ENCODE measurements around the gene RAD9B.
"Not testable (repeated sequence)": the region's sequence is repeated elsewhere in the genome, so short reads cannot be mapped to it uniquely, and the experiment has no call there.

Gene RAD9B

GRCh38 chr12:110501752-110502738 lies at the start of gene RAD9B, which contains the start of gene VPS29:
Gene RAD9B (plus strand): TSS chr12:110502331. CDS start chr12:110502338, 7 bp downstream.
Gene VPS29 (minus strand): TSS chr12:110502111. CDS start chr12:110502051, 60 bp downstream.
- peak; percentile 66 for FAIRE-seq

DNA sequence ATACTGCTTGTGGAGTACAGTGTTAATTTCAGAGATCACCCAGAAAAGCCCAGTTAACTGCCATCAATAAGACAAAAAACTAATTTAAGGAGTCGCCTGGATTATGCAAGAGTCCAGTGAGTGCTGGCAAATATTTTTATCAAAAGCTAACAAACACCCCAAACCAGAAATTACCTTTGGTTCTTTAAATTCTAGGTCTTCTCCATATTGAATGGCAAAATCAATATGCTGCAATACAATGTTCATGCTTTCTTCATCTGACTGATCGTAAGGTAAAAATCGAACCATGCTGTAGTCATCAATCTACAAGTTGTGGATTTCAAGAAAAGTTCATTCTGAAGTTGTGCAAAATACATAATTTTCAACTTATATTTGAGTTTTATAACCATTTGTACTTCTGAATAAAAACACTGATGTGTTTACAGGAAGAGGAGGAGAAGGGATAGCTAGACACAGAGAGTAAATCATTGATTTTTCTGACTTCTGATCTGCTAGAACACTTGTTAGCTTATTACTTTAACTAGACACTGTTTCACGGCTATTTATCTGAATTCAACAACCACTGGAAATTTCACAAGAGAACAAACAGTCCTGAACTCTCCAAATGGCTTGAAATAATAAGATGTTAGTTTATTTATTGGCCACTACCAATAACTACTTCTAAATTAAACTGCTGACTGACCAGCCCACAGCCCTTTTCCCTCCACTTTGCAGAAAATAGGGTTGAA lies 48.4 kb upstream of the RAD9B start:
- FAIRE-seq = no peak

DNA sequence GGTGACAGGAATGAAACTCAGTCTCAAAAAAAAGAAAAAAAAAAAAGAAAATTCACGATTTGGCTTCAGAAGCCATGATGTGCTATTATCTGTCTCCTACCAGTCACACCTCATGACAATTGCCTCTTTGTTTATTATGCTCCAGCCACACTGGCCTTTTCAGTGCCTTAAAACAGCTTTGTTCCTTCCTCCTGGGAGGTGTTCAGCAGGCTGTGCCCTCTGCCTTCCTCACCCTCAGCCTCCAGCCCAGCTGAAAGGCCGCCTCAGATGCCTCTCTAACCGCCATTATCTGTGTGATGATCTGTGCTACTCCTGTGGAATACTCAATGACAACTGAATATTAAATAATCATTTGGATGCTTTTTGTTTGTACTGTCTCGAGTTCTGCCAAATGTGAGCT lies 43.4 kb upstream of the RAD9B start:
- no peak for FAIRE-seq

- FAIRE-seq = not testable (repeated sequence)
Measured at GRCh38 chr12:110461189-110461588, 40.9 kb upstream of the RAD9B start.

DNA sequence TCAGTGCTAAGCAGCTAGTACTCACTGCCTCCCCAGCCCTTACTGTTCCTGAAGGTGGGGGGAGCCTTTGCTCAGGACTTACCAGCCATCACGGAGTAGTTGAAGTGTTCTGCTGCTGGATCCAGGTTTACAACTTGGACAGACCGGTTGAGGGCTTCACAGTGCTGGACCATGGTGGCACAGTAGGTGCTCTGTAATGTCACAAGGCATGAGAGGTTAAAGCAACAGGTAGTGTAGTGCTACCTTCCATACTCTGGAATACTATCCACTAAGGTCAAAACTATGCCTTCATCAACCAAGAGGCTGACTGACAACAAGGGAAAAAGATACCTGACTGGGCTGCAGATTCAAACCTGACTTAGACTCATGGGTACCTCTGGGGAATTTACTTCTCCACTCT lies 37.1 kb upstream of the RAD9B start:
- FAIRE-seq = no peak

DNA sequence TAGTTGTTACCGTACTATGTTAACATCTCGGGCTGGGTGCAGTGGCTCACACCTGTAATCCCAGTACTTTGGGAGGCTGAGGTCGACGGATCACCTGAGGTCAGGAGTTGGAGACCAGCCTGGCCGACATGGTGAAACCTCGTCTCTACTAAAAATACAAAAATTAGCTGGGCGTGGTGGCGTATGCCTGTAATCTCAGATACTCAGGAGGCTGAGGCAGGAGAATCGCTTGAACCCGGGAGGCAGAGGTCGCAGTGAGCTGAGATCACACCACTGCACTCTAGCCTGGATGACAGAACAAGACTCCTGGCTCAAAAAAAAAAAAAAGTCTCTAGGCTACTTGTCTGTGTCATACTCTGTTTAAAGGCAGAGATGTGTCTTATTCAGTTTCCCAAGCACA lies 36.4 kb upstream of the RAD9B start:
- not testable (repeated sequence) for FAIRE-seq

DNA sequence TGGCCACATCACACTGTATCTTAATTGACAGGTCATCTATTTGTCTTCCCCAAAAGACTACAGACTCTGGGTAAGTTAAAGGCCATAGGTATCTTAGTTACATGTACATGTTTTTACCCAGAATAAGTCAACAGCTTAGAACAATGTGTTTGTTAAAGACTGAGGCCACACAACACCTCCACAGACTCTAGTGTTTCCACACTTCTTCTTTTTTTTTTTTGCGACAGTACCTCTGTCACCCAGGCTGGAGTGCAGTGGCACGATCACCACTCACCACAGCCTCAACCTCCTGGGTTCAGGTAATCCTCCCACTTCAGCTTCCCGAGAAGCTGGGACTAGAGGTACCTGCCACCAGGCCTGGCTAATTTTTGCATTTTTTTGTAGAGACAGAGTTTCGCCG lies 35.3 kb upstream of the RAD9B start:
- no peak for FAIRE-seq

DNA sequence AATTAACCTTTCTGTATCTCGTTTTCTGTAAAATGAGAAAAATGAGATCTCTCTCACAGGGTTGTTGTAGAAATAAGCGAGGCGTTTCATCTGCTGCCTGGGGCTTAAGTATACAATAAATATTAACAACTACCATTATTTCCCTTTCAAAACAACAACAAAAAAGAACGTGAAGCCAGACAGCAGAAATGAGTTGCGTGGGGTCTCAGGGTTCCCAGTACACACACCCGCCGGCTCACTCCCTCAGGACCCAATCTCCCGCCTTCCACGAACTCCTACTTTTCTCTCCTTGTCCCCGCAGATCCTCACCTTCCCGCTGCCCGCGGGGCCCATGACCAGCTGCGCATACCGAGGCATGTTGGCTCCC lies 34.3 kb upstream of the RAD9B start:
- FAIRE-seq = no peak

DNA sequence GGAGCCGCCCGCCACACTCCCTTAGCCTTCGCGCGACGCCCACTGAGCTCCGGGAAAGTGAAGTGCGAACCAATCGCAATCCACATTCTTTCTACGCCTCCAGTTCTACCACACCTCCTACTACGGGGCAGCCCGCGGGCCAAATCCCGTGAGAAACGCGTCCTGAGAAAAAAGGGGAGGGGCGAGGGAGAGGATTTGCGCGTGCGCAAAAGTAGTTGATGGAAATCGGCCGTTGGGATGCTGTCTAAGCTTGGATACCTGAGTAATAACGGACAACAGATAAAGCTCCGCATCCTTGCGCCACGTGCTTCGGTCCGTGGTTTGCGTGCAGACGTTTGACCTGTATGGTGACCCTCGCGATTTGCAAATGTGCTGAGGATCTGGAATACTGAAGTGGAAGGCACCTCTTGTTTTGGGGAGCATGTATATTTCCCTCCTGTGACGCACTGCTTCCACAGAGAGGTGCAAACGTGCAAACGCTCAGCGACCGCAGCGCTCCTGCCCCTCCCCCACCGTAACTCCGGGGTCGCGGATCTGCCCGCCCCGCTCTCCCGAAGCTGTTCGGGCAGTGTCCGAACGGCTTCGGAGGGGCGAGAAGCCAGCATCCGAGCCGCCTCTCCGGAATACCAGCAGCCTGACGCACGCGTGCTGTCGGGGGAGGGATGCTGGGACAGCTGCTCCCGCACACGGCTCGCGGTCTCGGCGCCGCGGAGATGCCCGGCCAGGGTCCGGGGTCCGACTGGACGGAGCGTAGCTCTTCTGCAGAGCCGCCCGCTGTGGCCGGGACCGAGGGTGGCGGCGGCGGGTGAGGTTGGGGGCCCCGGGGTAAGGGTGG lies 33.7 kb upstream of the RAD9B start, which contains the start of the genes FAM216A and GPN3:
Gene FAM216A, plus strand, starts transcription at position 632 of the 835 bp plus-strand sequence. Its CDS starts 31 bp downstream, at position 663.
Gene GPN3, minus strand, starts transcription at position 44 of the 835 bp plus-strand sequence. CDS start 54 bp downstream, outside the sequence.
- FAIRE-seq = peak; percentile 83

- no peak for FAIRE-seq
Measured at GRCh38 chr12:110475426-110475825, 26.7 kb upstream of the RAD9B start.

DNA sequence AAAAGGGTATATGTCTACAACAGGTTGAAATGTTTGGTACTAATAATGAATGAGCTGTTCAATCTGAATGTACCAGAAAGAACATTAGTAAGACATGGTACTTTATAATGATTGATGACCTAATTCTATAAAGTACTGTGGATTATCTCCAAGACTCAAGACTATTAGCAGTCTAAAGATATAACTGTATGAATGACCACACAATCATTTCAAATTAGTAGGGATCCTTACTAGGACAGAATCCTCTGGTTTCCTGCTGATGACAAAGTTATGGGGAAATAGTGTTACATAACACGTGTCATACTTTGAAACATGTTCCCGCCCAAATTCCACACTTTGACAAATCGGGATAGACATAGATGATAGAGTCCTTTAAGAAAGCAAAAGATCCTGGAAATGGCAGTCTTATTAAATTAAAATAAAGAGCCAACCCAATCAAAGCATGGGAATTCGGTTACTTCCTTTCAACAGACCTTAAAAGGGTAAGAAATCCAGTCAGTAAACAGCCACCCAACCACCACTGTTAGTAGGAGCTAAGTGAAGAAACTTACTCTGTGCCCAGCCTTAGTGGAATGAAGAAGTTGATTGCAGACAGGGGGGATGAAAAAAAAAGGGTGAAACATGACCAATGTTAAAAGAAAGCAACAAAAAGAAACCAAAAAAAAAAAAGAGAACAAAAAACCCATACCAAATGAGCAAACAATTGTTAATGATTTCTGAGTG lies 3.0 kb upstream of the RAD9B start:
- no peak for FAIRE-seq

DNA sequence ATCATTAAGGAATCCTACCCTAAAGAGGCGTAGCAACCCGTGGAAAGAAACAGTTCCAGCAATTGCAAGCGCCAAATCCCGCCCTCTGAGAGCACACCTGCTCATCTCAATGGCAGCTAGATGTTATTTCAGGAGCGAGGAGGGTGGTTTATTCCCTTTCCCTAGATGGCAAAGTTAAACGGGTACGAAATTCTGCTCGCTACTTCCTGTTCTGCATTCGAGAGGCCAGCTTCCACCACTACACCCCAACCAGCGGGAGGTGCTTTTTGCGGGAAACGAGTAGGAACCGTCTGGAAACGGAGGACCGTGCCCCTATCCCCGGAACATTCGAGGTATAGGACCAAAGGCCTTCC lies 756 bp upstream of the RAD9B start:
- FAIRE-seq = no peak

GRCh38 chr12:110503432-110503831 lies 1.3 kb downstream of the RAD9B start:
- FAIRE-seq = no peak

- FAIRE-seq = no peak
Measured at GRCh38 chr12:110505332-110505731, 3.2 kb downstream of the RAD9B start.

- FAIRE-seq = no peak
Measured at GRCh38 chr12:110508071-110508586, 6.0 kb downstream of the RAD9B start.

GRCh38 chr12:110513842-110514241 lies 11.7 kb downstream of the RAD9B start:
- FAIRE-seq = no peak

DNA sequence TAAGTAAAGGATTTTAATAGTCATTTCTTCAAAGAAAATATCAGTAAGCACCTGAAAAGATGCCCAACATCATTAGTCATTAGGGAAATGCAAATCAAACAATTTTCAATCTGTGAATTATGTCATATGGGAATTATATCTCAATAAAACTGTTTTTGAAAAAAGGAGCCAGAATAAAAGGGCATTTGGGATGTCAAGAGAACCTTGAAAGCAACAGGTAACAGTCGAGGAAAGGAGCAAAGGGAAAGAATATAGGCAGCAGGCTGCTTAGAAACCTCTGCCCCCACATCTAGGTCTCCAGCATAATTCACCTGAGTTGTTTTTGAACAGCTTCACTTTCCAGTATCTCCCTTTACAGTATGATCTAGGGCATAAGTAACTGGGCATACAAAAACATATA lies 12.2 kb downstream of the RAD9B start:
- FAIRE-seq = no peak

- no peak for FAIRE-seq
Measured at GRCh38 chr12:110516995-110517394, 14.9 kb downstream of the RAD9B start.

GRCh38 chr12:110518014-110518413 lies 15.9 kb downstream of the RAD9B start:
- not testable (repeated sequence) for FAIRE-seq

- FAIRE-seq = not testable (repeated sequence)
Measured at GRCh38 chr12:110520876-110521712, 19.0 kb downstream of the RAD9B start.

Measured in TTC549 (cell line).